NT2/D1 (cell line): ENCODE results near the gene ARHGAP23.

ENCODE experiments used
- SUZ12 ChIP-seq: IDR thresholded peaks from 2 replicates; pipeline ENCODE4 v1.6.1; 2011; ENCODE audit not compliant: insufficient read length, insufficient read depth; ENCODE audit errors: extremely low read depth
- YY1 ChIP-seq: IDR thresholded peaks from 2 replicates; pipeline ENCODE4 v1.6.1; 2011; ENCODE audit not compliant: insufficient read length, insufficient read depth
- ZNF274 ChIP-seq: IDR thresholded peaks from 2 replicates; pipeline ENCODE4 v1.6.1; 2011; ENCODE audit warnings: mild to moderate bottlenecking, low read depth, low read length

DNA sequence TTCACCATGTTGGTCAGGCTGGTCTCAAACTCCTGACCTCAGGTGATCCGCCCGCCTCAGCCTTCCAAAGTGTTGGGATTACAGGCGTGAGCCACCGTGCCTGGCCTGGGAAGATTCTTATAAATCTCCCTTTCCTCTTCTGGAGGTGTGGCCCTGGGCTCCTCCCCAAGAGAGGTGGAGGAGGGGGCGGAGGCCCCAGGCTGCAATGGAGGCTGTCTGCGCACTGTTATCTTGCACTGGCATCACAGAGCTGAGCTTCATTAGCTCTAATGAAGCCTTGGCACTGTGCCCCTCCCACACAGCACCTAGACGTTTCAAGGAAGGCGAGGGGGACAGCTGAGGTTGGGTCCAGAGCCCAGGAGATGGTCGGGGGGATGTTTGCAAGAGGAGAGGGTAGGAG lies 7.5 kb downstream of the ARHGAP23 start:
- TF ChIP-seq YY1 = no peak
- TF ChIP-seq SUZ12 = no peak
- no peak for TF ChIP-seq ZNF274
